Measurements from ENCODE around the gene LMO1.

LMO1 gene

GRCh38 chr11:8249482-8249881, 14.2 kb downstream of the LMO1 start:
- in situ Hi-C loops (cut with HindIII; ENCODE audit: low sequenced_read_pairs), result no loop called here

GRCh38 chr11:8248786-8249185, 14.9 kb downstream of the LMO1 start:
- in situ Hi-C loops (cut with HindIII; ENCODE audit: low sequenced_read_pairs), result no loop called here

- in situ Hi-C loops (cut with HindIII; ENCODE audit: low sequenced_read_pairs), result no loop called here
These were observed 16.4 kb downstream of the LMO1 start for GRCh38 chr11:8247312-8247711.

- in situ Hi-C loops (cut with HindIII; ENCODE audit: low sequenced_read_pairs), result no loop called here
These were observed 20.2 kb downstream of the LMO1 start for GRCh38 chr11:8243458-8243857.

- in situ Hi-C loops (cut with HindIII; ENCODE audit: low sequenced_read_pairs), result no loop called here
These were observed 21.0 kb downstream of the LMO1 start for GRCh38 chr11:8242499-8243280.

- in situ Hi-C loops (cut with HindIII; ENCODE audit: low sequenced_read_pairs), result no loop called here
These were observed 21.6 kb downstream of the LMO1 start for GRCh38 chr11:8242118-8242475.

GRCh38 chr11:8241373-8242117, 22.1 kb downstream of the LMO1 start:
- in situ Hi-C loops (cut with HindIII; ENCODE audit: low sequenced_read_pairs), result no loop called here

- in situ Hi-C loops (cut with HindIII; ENCODE audit: low sequenced_read_pairs), result no loop called here
These were observed 24.0 kb downstream of the LMO1 start for GRCh38 chr11:8239536-8240228.

GRCh38 chr11:8239040-8239439, 24.6 kb downstream of the LMO1 start:
- in situ Hi-C loops (cut with HindIII; ENCODE audit: low sequenced_read_pairs), result no loop called here

- in situ Hi-C loops (cut with HindIII; ENCODE audit: low sequenced_read_pairs), result no loop called here
These were observed 26.2 kb downstream of the LMO1 start for GRCh38 chr11:8237453-8237852.

- in situ Hi-C loops (cut with HindIII; ENCODE audit: low sequenced_read_pairs), result no loop called here
These were observed 27.8 kb downstream of the LMO1 start for GRCh38 chr11:8235925-8236324.

- in situ Hi-C loops (cut with HindIII; ENCODE audit: low sequenced_read_pairs), result no loop called here
These were observed 28.8 kb downstream of the LMO1 start for GRCh38 chr11:8234910-8235309.

- in situ Hi-C loops (cut with HindIII; ENCODE audit: low sequenced_read_pairs), result no loop called here
These were observed 29.3 kb downstream of the LMO1 start for GRCh38 chr11:8234425-8234821.

- in situ Hi-C loops (cut with HindIII; ENCODE audit: low sequenced_read_pairs), result no loop called here
These were observed 29.8 kb downstream of the LMO1 start for GRCh38 chr11:8233691-8234424.

GRCh38 chr11:8232849-8233606, 30.6 kb downstream of the LMO1 start:
- in situ Hi-C loops (cut with HindIII; ENCODE audit: low sequenced_read_pairs), result no loop called here

- in situ Hi-C loops (cut with HindIII; ENCODE audit: low sequenced_read_pairs), result no loop called here
These were observed 31.3 kb downstream of the LMO1 start for GRCh38 chr11:8232414-8232813.

- in situ Hi-C loops (cut with HindIII; ENCODE audit: low sequenced_read_pairs), result no loop called here
These were observed 31.7 kb downstream of the LMO1 start for GRCh38 chr11:8231979-8232378.

GRCh38 chr11:8230921-8231847, 32.5 kb downstream of the LMO1 start:
- in situ Hi-C loops (cut with HindIII; ENCODE audit: low sequenced_read_pairs), result no loop called here

GRCh38 chr11:8230178-8230859, 33.4 kb downstream of the LMO1 start:
- in situ Hi-C loops (cut with HindIII; ENCODE audit: low sequenced_read_pairs), result no loop called here

Measured in DLD1 (cell line).